IPS DF 19.7 (cell line): ENCODE measurements around the gene SH2D2A.

Experiments
- DNase-seq: peaks from one replicate; pipeline ENCODE4 v3.0.0-alpha.2; 2013; ENCODE audit warnings: low read depth, low spot score

SH2D2A gene

GRCh38 chr1:156816561-156817328, at the start of gene SH2D2A:
Gene SH2D2A, minus strand, starts transcription at chr1:156816848. Its CDS starts 140 bp downstream, at chr1:156816708.
- DNase-seq: no peak

DNA sequence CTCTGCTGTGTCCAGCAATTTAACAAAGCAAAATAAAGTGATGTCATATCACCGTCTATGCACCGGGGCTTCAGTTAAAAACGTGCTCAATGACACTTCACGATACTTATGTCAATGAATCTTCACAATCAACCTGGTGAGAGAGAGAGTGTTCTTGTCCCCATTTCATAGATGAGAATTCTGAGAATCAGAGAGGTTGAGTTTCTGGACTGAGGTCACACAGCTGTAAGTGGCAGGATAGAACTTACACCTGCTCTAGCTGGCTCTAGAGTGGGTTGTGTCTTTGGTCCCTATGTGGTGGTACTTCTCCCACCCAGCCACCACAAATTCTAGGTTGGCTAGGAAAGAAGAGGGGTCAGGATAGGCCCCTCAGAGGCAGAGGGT, 49.2 kb upstream of the SH2D2A start:
- no peak for DNase-seq

- DNase-seq: no peak
These were observed 48.6 kb upstream of the SH2D2A start for GRCh38 chr1:156865258-156865657.

DNA sequence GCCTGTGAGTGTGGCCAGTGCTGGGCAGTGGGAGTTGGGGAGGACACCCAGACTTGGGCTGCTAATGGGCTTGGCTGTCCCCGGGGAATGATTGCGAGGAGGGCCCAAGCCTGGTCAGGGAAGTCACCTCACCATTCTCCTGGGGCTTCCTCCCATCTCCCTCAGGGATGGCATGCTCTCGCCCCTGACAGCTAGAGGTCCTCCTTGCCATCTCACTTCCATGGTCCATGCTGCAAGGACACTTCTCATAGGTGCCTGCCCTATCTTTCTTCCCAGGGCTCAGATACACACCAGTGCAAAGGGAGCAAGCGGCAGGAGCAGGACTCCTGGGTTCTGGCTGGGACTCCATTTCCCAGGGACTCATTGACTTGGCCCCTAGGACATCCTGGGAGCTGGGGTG, 48.1 kb upstream of the SH2D2A start:
- no peak for DNase-seq

DNA sequence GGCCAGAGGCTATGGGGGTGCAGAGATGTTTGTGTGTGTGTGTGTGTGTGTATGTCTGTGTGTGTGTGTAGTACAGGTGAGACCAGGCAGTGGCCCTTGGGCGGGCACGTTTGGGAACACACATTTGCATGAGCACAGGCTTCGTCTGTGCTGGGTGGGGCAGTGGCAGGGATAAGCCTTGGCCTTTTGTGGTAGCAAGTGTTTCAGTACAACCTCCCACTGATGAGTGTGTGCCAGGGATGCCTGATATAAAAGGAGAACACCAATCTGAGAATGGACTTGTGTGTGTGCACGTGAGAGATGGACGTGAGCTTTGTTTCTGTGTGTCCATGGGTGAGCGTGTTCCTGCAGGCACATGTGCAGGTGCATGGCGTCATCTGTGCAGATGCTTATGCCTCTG, 47.0 kb upstream of the SH2D2A start:
- no peak for DNase-seq

DNA sequence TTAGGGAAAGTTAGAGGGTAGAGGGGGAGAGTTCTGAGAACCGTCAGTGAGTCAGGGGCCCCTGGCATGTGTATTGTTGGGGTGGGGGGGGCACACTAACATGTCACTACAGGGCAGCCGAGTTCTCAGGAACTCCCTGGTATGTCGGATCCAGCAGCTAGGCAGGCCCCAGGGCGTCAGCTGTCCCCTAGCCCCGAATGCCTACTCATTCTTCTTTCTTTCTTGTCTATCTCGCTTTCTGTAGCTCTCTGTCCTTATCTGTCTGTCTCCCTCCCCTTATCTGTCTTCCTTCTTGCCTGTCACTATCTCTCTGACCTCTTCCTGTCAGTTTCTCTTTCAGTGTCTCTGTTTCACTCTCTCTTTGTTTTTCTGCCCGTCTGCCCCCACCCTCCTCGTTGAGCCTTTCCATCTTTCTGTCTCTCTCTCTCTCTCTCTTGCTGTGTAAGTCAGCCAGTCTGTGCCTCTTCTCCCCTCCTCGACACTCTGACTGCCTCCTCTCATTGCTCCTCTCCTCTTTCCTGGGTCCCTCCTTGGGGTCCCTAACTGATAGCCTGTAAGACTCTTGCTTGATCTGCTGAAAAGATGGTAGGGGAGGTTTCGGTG, 46.5 kb upstream of the SH2D2A start:
- DNase-seq: no peak

DNA sequence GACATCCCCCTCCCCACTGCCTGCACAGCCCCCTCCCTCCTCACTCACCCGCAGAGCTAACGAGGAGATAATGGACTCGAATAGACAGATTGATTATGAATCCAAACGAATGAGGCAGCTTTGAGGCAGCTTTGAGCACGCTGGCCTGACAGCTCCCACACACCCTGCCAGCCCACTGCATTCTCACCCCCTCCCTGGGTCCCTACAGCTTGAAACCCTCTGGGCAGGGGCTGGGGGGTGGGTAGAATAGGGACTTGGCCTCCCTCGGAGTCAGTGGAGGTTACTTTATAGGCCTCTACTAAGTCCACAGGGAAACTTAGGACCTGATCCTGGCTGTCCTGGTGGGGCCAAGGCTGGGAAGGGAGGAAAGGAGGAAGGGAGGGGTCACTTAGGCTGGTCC, 45.9 kb upstream of the SH2D2A start:
- no peak for DNase-seq

DNA sequence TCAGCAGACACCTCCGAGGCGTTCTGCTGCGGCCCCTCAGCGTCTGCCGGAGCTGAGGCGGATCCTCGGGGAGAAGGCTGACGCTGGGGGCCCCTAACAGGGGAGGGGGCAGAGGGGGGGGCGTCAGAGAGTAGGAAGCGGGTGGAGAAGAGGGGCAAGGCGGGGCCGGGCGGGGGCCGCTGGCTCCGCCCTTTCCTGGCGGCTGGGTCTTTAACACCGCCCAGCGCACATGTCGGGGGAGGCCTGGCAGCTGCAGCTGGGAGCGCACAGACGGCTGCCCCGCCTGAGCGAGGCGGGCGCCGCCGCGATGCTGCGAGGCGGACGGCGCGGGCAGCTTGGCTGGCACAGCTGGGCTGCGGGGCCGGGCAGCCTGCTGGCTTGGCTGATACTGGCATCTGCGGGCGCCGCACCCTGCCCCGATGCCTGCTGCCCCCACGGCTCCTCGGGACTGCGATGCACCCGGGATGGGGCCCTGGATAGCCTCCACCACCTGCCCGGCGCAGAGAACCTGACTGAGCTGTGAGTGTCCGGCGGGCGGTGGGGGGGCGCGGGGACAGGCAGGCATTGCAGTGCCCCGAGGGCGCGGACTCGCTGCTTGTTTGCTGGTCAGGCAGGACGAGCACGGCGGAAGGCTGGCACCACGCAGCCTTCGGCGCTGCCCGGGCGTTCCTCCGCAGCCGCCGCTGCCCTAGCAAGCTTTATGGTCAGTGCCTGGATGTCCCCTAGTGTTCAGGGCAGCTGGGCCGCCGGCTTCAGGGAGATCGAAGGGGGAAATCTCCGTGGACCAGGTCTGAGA, 44.2 kb upstream of the SH2D2A start, which contains the start of gene NTRK1:
NTRK1 (plus strand) TSS at position 238 of the 796 bp plus-strand sequence; CDS start at position 308, 70 bp downstream.
- no peak for DNase-seq

DNA sequence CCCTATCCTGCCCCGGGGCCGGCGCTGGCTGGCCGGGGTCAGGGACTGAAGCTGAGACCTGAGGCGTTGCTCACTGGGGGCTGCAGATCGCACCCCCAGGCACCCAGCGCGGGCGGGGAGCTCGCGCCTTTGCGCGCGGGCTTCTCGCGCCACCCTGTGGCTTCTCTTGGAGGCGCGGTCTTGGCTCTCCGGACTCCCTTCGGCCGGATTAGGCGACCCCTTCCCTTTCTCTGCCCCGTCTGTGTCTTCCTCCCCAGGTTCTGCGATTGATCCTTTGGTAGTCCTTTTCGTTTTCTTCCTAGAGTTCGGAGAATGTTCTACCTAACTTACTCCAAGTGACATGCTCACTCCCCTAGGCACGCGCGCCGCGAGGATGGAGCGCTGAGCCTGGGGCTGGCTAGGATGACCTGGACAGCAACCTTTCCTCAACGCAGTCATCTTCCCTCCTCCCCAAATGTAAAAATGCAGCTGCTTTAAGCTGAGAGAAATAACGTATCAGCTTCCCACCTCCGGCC, 43.5 kb upstream of the SH2D2A start:
- no peak for DNase-seq

GRCh38 chr1:156859523-156860112, 43.0 kb upstream of the SH2D2A start:
- no peak for DNase-seq

- DNase-seq: no peak
These were observed 42.4 kb upstream of the SH2D2A start, which contains the start of gene INSRR for GRCh38 chr1:156858959-156859522. Gene INSRR, minus strand, starts transcription at chr1:156859117. Its CDS starts 496 bp downstream, at chr1:156858621.

GRCh38 chr1:156858555-156858956, 41.9 kb upstream of the SH2D2A start:
- no peak for DNase-seq

DNA sequence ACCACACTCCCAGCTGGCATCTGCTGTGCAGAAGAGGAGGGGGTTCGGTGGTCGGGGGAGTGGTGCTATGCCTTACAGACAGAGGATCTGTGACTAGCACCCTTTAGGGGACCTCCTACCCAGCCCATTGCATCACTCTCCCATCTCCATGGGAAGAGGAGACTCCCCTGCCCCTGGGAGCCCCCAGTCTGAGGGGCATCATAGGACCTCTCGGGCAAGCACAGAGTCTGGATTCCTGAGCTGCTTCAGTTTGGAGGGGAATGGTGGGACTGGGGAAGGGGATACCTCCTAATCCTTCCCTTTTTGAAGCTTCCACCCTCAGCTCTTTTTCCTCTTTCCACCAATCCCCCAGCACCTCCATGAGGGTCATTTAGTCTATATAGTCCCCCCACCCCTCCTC, 40.9 kb upstream of the SH2D2A start:
- no peak for DNase-seq

DNA sequence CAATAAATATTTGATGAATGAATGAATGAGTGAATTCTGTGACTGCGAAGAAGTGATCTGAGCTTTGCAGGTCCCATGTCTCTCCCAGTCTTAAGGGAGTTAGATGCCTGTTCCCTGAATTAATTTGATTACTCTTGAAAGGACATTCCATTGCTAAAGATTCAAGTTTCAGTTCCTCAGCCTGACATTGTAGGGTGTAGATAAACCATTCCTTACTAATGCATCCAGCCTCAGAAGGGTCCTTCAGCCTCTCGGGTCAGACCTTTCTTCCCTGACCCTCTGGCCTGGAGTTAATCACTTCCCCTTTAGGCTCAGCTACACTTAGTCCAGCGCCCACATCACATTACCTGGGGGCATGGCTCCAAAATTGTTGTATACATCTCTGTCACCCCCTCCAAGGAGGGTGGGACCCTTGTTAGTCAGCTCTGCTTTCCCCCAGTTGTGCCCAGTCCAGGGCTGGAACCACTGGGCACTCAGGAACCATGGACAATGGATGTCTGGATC, 39.7 kb upstream of the SH2D2A start:
- no peak for DNase-seq

GRCh38 chr1:156854634-156855033, 38.0 kb upstream of the SH2D2A start:
- DNase-seq: no peak

DNA sequence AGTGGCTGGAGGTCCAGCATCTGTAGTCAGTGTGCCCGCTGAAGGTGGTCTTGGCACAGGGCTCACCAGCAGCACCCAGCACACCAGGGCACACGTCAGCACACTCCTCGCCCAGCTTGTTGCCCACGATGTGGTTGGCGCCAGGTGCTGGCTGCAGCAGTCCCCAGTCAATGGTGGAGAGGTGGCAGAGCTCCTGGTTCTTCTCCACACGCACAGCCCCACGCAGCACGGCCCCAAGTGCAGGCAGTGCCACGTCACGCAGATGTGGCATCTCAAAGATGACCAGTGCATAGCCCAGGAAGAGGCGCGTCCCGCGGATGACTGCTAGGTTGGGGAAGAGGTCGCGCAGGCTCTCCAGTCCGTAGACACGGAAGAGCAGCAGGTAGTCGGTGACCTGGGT, 37.1 kb upstream of the SH2D2A start:
- no peak for DNase-seq

- no peak for DNase-seq
These were observed 35.8 kb upstream of the SH2D2A start for GRCh38 chr1:156852418-156852874.

DNA sequence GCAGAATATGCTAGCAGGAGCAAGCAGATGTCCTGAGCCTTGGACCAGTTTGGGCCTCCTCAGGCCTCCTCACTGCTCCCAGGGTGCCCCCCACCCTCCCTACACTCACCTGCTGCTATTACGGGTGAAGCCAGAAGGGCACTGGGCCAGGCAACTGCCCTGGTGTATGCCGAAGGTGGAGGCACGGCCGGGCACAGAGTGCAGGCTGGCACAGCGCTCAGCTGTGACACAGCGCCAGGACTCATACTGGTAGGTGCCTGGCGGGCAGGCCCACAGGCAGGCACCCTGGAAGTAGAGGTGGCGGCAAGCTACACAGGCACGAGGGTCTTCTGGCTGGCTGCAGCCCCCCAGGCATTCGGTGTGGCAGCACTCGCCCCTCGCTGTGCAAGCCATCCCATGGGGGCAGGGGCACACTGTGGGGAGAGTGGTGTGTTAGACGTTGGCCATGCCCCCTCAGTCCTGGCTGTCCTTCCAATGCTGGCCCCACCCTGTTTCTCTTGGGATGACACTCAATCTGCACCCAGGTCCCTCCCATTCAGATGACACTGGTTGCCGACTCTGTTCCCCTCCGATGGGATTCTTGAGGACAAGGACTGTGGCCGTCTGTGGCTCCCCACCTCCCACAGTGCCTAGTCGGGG, 35.2 kb upstream of the SH2D2A start:
- DNase-seq: no peak

- DNase-seq: no peak
These were observed 32.5 kb upstream of the SH2D2A start for GRCh38 chr1:156849151-156849496.

GRCh38 chr1:156848461-156849150, 32.0 kb upstream of the SH2D2A start:
- no peak for DNase-seq
